ENCODE results near the gene TRAP1.
"Not testable (repeated sequence)": the region's sequence is repeated elsewhere in the genome, so short reads cannot be mapped to it uniquely, and the experiment has no call there.

TRAP1 gene

DNA sequence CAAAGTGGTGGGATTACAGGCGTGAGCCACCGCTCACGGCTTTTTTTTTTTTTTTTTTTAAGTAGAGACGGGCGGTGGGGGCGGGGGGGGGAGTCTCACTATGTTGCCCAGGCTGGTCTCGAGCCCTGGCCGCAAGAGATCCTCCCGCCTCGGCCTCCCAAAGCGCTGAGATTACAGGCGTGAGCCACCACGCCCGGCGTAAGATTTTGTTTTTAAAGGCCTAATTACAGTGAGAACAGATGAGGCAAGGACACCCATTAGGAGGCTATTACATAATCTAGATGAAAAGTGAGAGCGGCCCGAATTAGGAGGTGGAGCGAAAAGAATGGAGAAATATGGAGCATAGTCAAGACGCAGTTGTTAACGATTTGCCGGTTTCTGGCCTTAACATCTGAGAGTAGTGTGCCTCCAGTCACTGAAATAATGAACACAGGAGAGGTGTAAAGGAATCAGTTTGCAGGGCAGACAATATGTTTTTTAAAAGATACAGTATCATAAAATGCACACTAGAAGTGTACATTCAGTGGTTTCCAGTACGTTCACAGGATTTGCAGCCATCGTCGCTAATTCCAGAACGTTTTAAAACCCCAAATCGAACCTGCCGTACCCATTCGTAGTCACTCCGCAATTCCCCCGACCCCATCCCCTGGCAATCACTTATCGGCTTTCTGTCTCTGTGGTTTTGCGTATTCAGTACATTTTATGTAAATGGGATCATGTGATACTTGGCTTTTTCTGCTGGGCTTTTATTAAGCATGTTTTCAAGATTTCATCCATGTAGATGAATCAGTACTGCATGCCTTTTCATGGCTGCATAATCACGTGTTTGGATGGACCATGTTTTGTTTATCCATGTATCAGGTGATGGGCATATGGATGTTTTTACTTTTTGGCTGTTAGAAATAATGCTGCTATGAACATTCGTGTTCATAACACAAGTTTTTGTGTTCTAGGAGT lies 104.5 kb downstream of the TRAP1 start:
- H3K4me3 ChIP-seq, result peak overlapping the region; percentile 99
- no peak overlapping the region for H3K27ac ChIP-seq
- no peak for DNase-seq (ENCODE audit: low spot score)
- no peak for TF ChIP-seq CTCF (IDR thresholded peaks at IDR 0.05)

DNA sequence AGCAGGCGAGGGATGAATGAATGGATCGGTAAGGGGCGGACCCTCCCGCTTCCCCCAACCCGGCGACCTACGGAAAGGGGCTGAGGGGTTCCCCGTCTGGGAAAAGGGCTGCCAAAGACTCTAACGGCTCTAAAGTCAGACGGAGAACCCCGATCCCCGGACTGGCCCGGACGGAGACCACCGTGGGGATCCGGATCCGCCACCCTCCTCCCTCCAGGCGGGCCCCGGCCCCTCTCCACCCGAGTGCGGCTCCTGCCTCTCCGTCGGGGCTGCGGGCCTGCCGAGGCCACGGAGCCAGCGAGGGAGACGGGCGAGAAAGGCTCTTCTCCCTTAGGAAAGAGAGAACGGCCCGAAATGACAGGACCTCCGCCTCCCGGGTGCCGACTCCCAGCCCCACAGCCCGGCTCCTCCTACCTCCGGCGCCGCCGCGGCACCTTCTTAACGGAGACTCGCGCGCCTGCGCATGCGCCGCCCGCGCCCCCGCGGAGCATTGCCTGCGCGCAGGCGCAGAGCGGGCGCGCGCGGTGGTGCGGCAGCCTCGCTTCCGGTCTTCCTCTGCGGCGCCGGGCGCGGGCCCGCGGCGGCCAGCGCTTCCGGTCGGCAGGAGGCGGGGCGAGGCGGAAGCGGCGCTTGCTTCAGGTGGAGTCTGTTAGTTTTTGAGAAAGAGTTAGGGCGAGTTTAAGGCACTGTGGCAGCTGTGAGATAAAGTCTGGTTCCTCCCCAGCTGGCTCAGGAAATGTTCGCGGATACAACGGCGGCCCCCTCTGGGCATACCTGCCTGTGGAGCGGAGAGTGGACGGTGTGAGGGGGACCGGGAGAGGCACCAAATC lies 106.0 kb downstream of the TRAP1 start, which contains the start of gene SLX4:
Gene SLX4, minus strand, starts transcription at position 461 of the 830 bp plus-strand sequence. CDS start 2,642 bp downstream, outside the sequence.
- peak within 1 kb of the TSS; percentile 99 for H3K4me3 ChIP-seq
- peak within 1 kb of the TSS; percentile 66 to 91 for H3K27ac ChIP-seq
- no peak for TF ChIP-seq CTCF (IDR thresholded peaks at IDR 0.05)
- DNase-seq (ENCODE audit: low spot score), result peak; percentile 92

GRCh38 chr16:3610698-3611145 lies 106.6 kb downstream of the TRAP1 start:
- no peak for TF ChIP-seq CTCF (IDR thresholded peaks at IDR 0.05)
- peak overlapping the region; percentile 99 for H3K4me3 ChIP-seq
- no peak for DNase-seq (ENCODE audit: low spot score)
- H3K27ac ChIP-seq, result peak overlapping the region; percentile 66 to 91

DNA sequence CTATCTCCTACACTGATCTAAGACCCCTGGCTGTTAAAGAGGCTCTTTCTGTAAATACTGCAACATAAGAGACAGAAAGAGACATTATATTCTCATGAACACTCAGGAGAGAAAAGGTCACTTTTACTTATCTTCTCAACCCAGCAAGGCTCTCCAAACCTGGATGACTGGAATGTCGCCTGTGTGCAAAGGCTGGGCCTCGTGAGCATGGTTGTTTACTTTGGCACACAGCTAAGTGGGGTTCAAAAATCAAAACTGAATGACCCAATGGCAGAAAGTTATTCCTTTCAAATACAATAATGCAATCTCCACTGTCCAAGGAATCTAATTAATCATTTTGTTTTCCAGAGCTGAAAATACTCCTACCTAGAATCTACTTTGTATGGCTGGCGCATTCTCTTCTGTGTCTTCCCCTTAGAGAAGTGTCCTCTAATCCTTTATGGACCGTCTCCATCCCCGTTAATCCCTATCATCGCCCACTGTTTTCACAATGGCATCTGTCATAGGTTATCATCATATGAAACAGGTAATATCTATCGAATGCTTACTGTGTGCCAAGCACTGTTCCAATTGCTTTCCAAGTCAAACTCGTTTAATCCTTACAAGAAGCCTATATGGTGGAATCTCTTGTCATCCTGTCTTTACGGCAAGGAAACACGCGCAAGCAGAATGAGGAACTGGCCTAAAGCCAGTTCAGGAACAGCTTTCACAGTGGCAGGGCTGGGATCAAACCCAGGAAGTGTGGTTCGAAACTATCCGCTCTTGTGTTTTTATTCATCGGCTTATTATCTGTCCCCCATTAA lies 107.2 kb downstream of the TRAP1 start:
- no peak overlapping the region for H3K27ac ChIP-seq
- H3K4me3 ChIP-seq, result peak overlapping the region; percentile 99
- TF ChIP-seq CTCF (IDR thresholded peaks at IDR 0.05), result no peak
- no peak for DNase-seq (ENCODE audit: low spot score)

DNA sequence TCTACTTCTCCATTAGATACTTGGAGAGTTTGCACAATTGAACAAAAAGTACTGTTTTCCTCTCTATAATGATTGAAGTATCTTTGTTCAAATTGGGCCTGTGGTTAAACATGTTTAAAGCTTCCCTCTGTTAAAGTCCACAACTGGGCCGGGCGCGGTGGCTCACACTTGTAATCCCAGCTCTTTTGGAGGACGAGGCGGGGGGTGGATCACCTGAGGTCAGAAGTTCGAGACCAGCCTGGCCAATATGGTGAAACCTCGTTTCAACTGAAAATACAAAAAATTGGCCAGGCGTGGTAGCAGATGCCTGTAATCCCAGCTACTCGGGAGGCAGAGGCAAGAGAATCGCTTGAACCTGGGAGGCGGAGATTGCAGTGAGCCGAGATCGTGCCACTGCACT lies 108.3 kb downstream of the TRAP1 start:
- not testable (repeated sequence) for H3K4me3 ChIP-seq; DNase-seq (ENCODE audit: low spot score); H3K27ac ChIP-seq

GRCh38 chr16:3608069-3608468 lies 109.3 kb downstream of the TRAP1 start:
- TF ChIP-seq CTCF (IDR thresholded peaks at IDR 0.05), result no peak
- DNase-seq (ENCODE audit: low spot score), result no peak
- H3K27ac ChIP-seq, result no peak overlapping the region
- H3K4me3 ChIP-seq, result no peak overlapping the region
